Caco-2 (cell line): Measurements from ENCODE around the gene TRDMT1. TPM values are rescaled to one million over a fixed set of nuclear protein-coding genes. Genes with fewer than 3 reads are reported as not detected.

ENCODE experiments used
- BruUV-seq: library from RNA; stranded (reverse); fragments of 400-500 nt; replicated peaks from 2 replicates; lab custom pipeline; 2021; lab: Mats Ljungman, UMichigan
- CTCF ChIA-PET: fragments of 300-600 bp; sonication (Branson Sonifier 250); formaldehyde crosslinking; loops from one replicate; lab custom pipeline; 2022; ENCODE audit warnings: antibody characterized with exemption; lab: Charles Lee
- POLR2A ChIA-PET: fragments of 300-600 bp; sonication (Branson Sonifier 250); formaldehyde crosslinking; loops from one replicate; lab custom pipeline; 2022; ENCODE audit warnings: antibody characterized with exemption; lab: Charles Lee
- DNase-seq, 2 experiments: peaks; one replicate each; pipeline versions ENCODE4 v3.0.0 to v3.0.0-alpha.2; 2020 to 2022
- H3K27me3 ChIP-seq: replicated peaks from 2 replicates; pipeline ENCODE4 v1.6.0; 2011; ENCODE audit warnings: low read length; ENCODE audit not compliant: control insufficient read depth, insufficient read depth
- H3K36me3 ChIP-seq: 2 replicates; pipeline ENCODE4 v1.5.1; 2011; ENCODE audit warnings: low read length; ENCODE audit not compliant: control insufficient read depth, insufficient read depth
- H3K4me1 ChIP-seq: fragments of 250-450 bp; sonication (Bioruptor Pico); 2 replicates; pipeline ENCODE4 v1.5.1; 2020; ENCODE audit warnings: mild to moderate bottlenecking
- H3K4me3 ChIP-seq: 2 replicates; pipeline ENCODE4 v1.5.1; 2011; ENCODE audit warnings: low read depth, mild to moderate bottlenecking, control low read depth, low read length
- H3K9me3 ChIP-seq: fragments of 250-450 bp; sonication (Bioruptor Pico); 2 replicates; pipeline ENCODE4 v1.5.1; 2020; ENCODE audit warnings: mild to moderate bottlenecking, moderate library complexity
- H3K27ac Mint-ChIP-seq: one replicate; pipeline ENCODE4 v1.8.0; 2022; ENCODE audit warnings: mixed read lengths; ENCODE audit not compliant: unreplicated experiment
- H3K27me3 Mint-ChIP-seq: one replicate; pipeline ENCODE4 v1.8.0; 2022; ENCODE audit warnings: mixed read lengths; ENCODE audit not compliant: insufficient read depth, unreplicated experiment
- H3K36me3 Mint-ChIP-seq: one replicate; pipeline ENCODE4 v1.8.0; 2022; ENCODE audit warnings: mild to moderate bottlenecking, mixed read lengths; ENCODE audit not compliant: insufficient read depth, unreplicated experiment
- H3K4me1 Mint-ChIP-seq: one replicate; pipeline ENCODE4 v1.8.0; 2022; ENCODE audit warnings: low read depth, mixed read lengths; ENCODE audit not compliant: unreplicated experiment
- H3K4me3 Mint-ChIP-seq: one replicate; pipeline ENCODE4 v1.8.0; 2022; ENCODE audit warnings: mild to moderate bottlenecking, moderate library complexity, mixed read lengths; ENCODE audit not compliant: unreplicated experiment
- H3K9me3 Mint-ChIP-seq: one replicate; pipeline ENCODE4 v1.8.0; 2022; ENCODE audit warnings: mixed read lengths; ENCODE audit not compliant: unreplicated experiment
- CTCF ChIP-seq, 2 experiments: fragments of 200-600 bp in 1 of 2; IDR thresholded peaks; 1 replicate in 1 of 2; 2 replicates in 1 of 2; pipeline versions ENCODE4 v1.5.1 to v1.8.0; 2011 to 2022; ENCODE audit warnings: antibody characterized with exemption in 1 of 2, control low read depth in 1 of 2, inconsistent platforms in 1 of 2, low read depth in 1 of 2, low read length in 1 of 2, mild to moderate bottlenecking in 1 of 2, moderate library complexity in 1 of 2; ENCODE audit not compliant: insufficient read depth in 1 of 2, severe bottlenecking in 1 of 2, unreplicated experiment in 1 of 2
- intact Hi-C: fragments of 100-400 bp; cut with micrococcal nuclease; formaldehyde crosslinking; loops from one replicate; pipeline ENCODE4 v1.10.0; 2022; ENCODE audit not compliant: unreplicated experiment
- total RNA-seq: library from RNA; stranded (reverse); gene quantifications from 2 replicates; pipeline ENCODE4 v1.2.3, GENCODE V29; 2022

Gene TRDMT1
- total RNA-seq, 1 experiment from 2014 or later, result 8.6 TPM

- TF ChIP-seq CTCF (IDR thresholded peaks at IDR 0.05; ENCODE audit: insufficient read depth in 1 of 2, low read depth in 1 of 2, low read length in 1 of 2, severe bottlenecking in 1 of 2, unreplicated experiment in 1 of 2), result no peak
- Histone ChIP-seq H3K9me3 (no peaks in the 10 kb centered on the region), H3K4me3 (no peak overlapping the region), H3K36me3 (no peaks in the 10 kb centered on the region), H3K27me3 (no peaks in the 10 kb centered on the region), H3K4me1 (0 out of 2 replicates have a peak, but pooled peaks cover 7% of the 10 kb centered on the region)
- Mint-ChIP-seq H3K27ac (no peak overlapping the region), H3K9me3 (no peaks in the 10 kb centered on the region), H3K4me1 (no peaks in the 10 kb centered on the region), H3K36me3 (no peaks in the 10 kb centered on the region), H3K4me3 (no peak overlapping the region), H3K27me3 (no peaks in the 10 kb centered on the region)
- no TSS peak for BruUV-seq
- POLR2A ChIA-PET, result no interaction called here
- intact Hi-C loops, result no loop called here
- CTCF ChIA-PET, result no interaction called here
- DNase-seq, result no peak
Measured at GRCh38 chr10:17101910-17102266, 99.6 kb downstream of the TRDMT1 start.

- intact Hi-C loops, result no loop called here
Measured at GRCh38 chr10:17101257-17101909, 100.1 kb downstream of the TRDMT1 start.

GRCh38 chr10:17100586-17100985 is 100.9 kb downstream of the TRDMT1 start:
- H3K4me1 Mint-ChIP-seq, result no peaks in the 10 kb centered on the region
- H3K27me3 Mint-ChIP-seq, result no peaks in the 10 kb centered on the region
- Histone ChIP-seq H3K36me3 (no peaks in the 10 kb centered on the region), H3K4me3 (no peak overlapping the region), H3K9me3 (no peaks in the 10 kb centered on the region), H3K27me3 (no peaks in the 10 kb centered on the region), H3K4me1 (0 out of 2 replicates have a peak, but pooled peaks cover 6% of the 10 kb centered on the region)
- BruUV-seq, result no TSS peak
- ChIA-PET POLR2A (no interaction called here), CTCF (no interaction called here)
- H3K9me3 Mint-ChIP-seq, result no peaks in the 10 kb centered on the region
- H3K27ac Mint-ChIP-seq, result no peak overlapping the region
- no peak overlapping the region for H3K4me3 Mint-ChIP-seq
- DNase-seq, result no peak
- TF ChIP-seq CTCF (IDR thresholded peaks at IDR 0.05; ENCODE audit: insufficient read depth in 1 of 2, low read depth in 1 of 2, low read length in 1 of 2, severe bottlenecking in 1 of 2, unreplicated experiment in 1 of 2), result no peak
- H3K36me3 Mint-ChIP-seq, result no peaks in the 10 kb centered on the region
- intact Hi-C loops, result no loop called here

More at GRCh38 chr10:17101257-17101909, 100.1 kb downstream of the TRDMT1 start:
- ChIA-PET POLR2A (no interaction called here), CTCF (no interaction called here)
- no TSS peak for BruUV-seq
- no peak for DNase-seq
- no peak overlapping the region for H3K4me3 ChIP-seq
- no peaks in the 10 kb centered on the region for H3K27me3 ChIP-seq
- H3K27ac Mint-ChIP-seq, result no peak overlapping the region
- no peaks in the 10 kb centered on the region for H3K9me3 ChIP-seq
- no peaks in the 10 kb centered on the region for H3K27me3 Mint-ChIP-seq
- no peaks in the 10 kb centered on the region for H3K9me3 Mint-ChIP-seq
- no peaks in the 10 kb centered on the region for H3K4me1 Mint-ChIP-seq
- 0 out of 2 replicates have a peak, but pooled peaks cover 7% of the 10 kb centered on the region for H3K4me1 ChIP-seq
- H3K4me3 Mint-ChIP-seq, result no peak overlapping the region
- no peak for TF ChIP-seq CTCF (IDR thresholded peaks at IDR 0.05; ENCODE audit: insufficient read depth in 1 of 2, low read depth in 1 of 2, low read length in 1 of 2, severe bottlenecking in 1 of 2, unreplicated experiment in 1 of 2)
- H3K36me3 ChIP-seq, result no peaks in the 10 kb centered on the region
- H3K36me3 Mint-ChIP-seq, result no peaks in the 10 kb centered on the region
